ENCODE data around the gene ITGB4. TPM values are rescaled to one million over a fixed set of nuclear protein-coding genes. Genes with fewer than 3 reads are reported as not detected.
A peak's percentile ranks its signal among the peaks of the same experiment; 100 is the strongest.

The ITGB4 gene
- total RNA-seq, 1 experiment from 2014 or later: 5.3 TPM

- no peak for TF ChIP-seq CTCF (conservative IDR thresholded peaks at IDR 0.05)
- Histone ChIP-seq H2BK12ac (ENCODE audit: insufficient read length, low read depth, low read length) (no peak overlapping the region), H3K27ac (ENCODE audit: insufficient read length, low read depth, low read length) (no peak overlapping the region), H3K4me2 (ENCODE audit: insufficient read depth, insufficient read length, low read length) (no peak overlapping the region), H3K79me2 (ENCODE audit: insufficient read depth, low read length) (no peaks in the 10 kb centered on the region), H3K23me2 (ENCODE audit: insufficient read length, low read depth, low read length, poor library complexity, severe bottlenecking) (no peaks in the 10 kb centered on the region), H3K4me1 (ENCODE audit: insufficient read depth, low read length) (no peaks in the 10 kb centered on the region), H2AFZ (ENCODE audit: low read length) (no peak overlapping the region), H3K14ac (ENCODE audit: insufficient read depth, low read length) (no peak overlapping the region), H4K8ac (replicated peaks; ENCODE audit: insufficient read length, low read depth, low read length) (no peak overlapping the region), H4K91ac (ENCODE audit: insufficient read length, low read depth, low read length) (no peak overlapping the region), H3K56ac (ENCODE audit: insufficient read length, low read depth, low read length) (no peak overlapping the region), H4K5ac (ENCODE audit: insufficient read length, low read depth, low read length) (no peak overlapping the region), H2BK20ac (ENCODE audit: low read depth, low read length, poor library complexity, severe bottlenecking) (no peak overlapping the region), H3T11ph (ENCODE audit: low read length) (no peak overlapping the region), H3K4ac (ENCODE audit: low read depth, low read length) (no peak overlapping the region), H4K20me1 (ENCODE audit: control insufficient read depth, insufficient read depth, insufficient read length) (no peaks in the 10 kb centered on the region), H3K27me3 (ENCODE audit: insufficient read depth, low read length) (no peaks in the 10 kb centered on the region), H3K79me1 (ENCODE audit: insufficient read depth, low read depth, low read length, poor library complexity, severe bottlenecking) (no peaks in the 10 kb centered on the region), H3K9ac (ENCODE audit: extremely low read depth, insufficient read length, low read length) (no peak overlapping the region), H2BK15ac (ENCODE audit: low read depth, low read length) (no peak overlapping the region), H3K18ac (ENCODE audit: insufficient read length, low read depth, low read length) (no peak overlapping the region), H2BK120ac (ENCODE audit: low read depth, low read length, poor library complexity, severe bottlenecking) (no peak overlapping the region), H3K23ac (ENCODE audit: insufficient read length, low read depth, low read length) (no peak overlapping the region), H2BK5ac (ENCODE audit: insufficient read length, low read length) (no peak overlapping the region), H2AK5ac (ENCODE audit: insufficient read length, low read length) (no peak overlapping the region), H3K9me3 (ENCODE audit: control insufficient read depth, low read depth, low read length) (no peaks in the 10 kb centered on the region)
- Mint-ChIP-seq H3K27ac (peak overlapping the region; percentile 96 to 97 (median 96)), H3K9me3 (no peaks in the 10 kb centered on the region), H3K27me3 (ENCODE audit: low read depth) (no peaks in the 10 kb centered on the region), H3K4me3 (peak overlapping the region; percentile 29 to 40), H3K4me1 (peaks cover 31 to 39% of the 10 kb centered on the region in 2 experiments), H3K36me3 (ENCODE audit: insufficient read depth in 1 of 3, low read depth in 3 of 3) (peaks cover 9 to 40% (median 22%) of the 10 kb centered on the region in 3 experiments; a peak in 6 of 7 replicates)
- peak; percentile 79 for DNase-seq
- WGBS (ENCODE audit: extremely low coverage, insufficient read length, low lambda C conversion rate): no CpG with 5 or more reads among the region's 19 CpGs
These were observed 27.5 kb upstream of the ITGB4 start for GRCh38 chr17:75693500-75694481.
